ENCODE results near the gene ALK.

The ALK gene

GRCh38 chr2:29307519-29307918 lies 613.9 kb downstream of the ALK start:
- H3K4me3 ChIP-seq (ENCODE audit: low read depth, low read length) = no peak overlapping the region
- no peak overlapping the region for H3K27ac ChIP-seq (ENCODE audit: extremely low read depth, low read depth, low read length)
- H3K4me1 ChIP-seq (ENCODE audit: control insufficient read depth, insufficient read depth, low read length) = no peaks in the 10 kb centered on the region
- H3K9me3 ChIP-seq (ENCODE audit: control insufficient read depth, insufficient read depth, low read depth, low read length) = no peaks in the 10 kb centered on the region
- POLR2A ChIA-PET = no interaction called here
- CTCF ChIA-PET = interaction anchor here (0.9 to 2.8 kb wide), 6 partner anchors 8 to 527 kb away, joined by 3 to 12 read pairs (median 8); no protein-coding TSS in a partner anchor
- no peak for TF ChIP-seq BCL11B (tag by site-specific recombination; IDR thresholded peaks at IDR 0.05; ENCODE audit: low read depth)
- no peak for TF ChIP-seq ZNF18 (tag by site-specific recombination; IDR thresholded peaks at IDR 0.05)
- no peak for TF ChIP-seq ZNF148 (tag by site-specific recombination; IDR thresholded peaks at IDR 0.05; ENCODE audit: borderline replicate concordance)
- no peak for TF ChIP-seq SETDB1 (IDR thresholded peaks at IDR 0.05; ENCODE audit: insufficient read length, low read length)
- no peak for TF ChIP-seq KLF9 (tag by site-specific recombination; IDR thresholded peaks at IDR 0.05; ENCODE audit: low read depth)
- no peak for TF ChIP-seq ZNF76 (tag by site-specific recombination; IDR thresholded peaks at IDR 0.05; ENCODE audit: borderline replicate concordance, low read depth)
- TF ChIP-seq ZNF211 (tag by site-specific recombination; IDR thresholded peaks at IDR 0.05; ENCODE audit: low read depth) = no peak
- no peak for TF ChIP-seq ZNF626 (tag by site-specific recombination; IDR thresholded peaks at IDR 0.05)
- TF ChIP-seq HIC1 (tag by site-specific recombination; IDR thresholded peaks at IDR 0.05) = no peak
- no peak for TF ChIP-seq MEIS1 (CRISPR knock-in tag; IDR thresholded peaks at IDR 0.05; ENCODE audit: borderline replicate concordance)
- no peak for TF ChIP-seq ZNF624 (tag by site-specific recombination; IDR thresholded peaks at IDR 0.05)
- no peak for TF ChIP-seq ZNF510 (tag by site-specific recombination; IDR thresholded peaks at IDR 0.05; ENCODE audit: insufficient replicate concordance)
- TF ChIP-seq PATZ1 (tag by site-specific recombination; IDR thresholded peaks at IDR 0.05) = no peak
- TF ChIP-seq ZNF777 (tag by site-specific recombination; IDR thresholded peaks at IDR 0.05; ENCODE audit: borderline replicate concordance) = no peak
- TF ChIP-seq SCRT2 (tag by site-specific recombination; IDR thresholded peaks at IDR 0.05) = no peak
- no peak for TF ChIP-seq IKZF3 (tag by site-specific recombination; IDR thresholded peaks at IDR 0.05)
- no peak for TF ChIP-seq GLI2 (tag by site-specific recombination; IDR thresholded peaks at IDR 0.05; ENCODE audit: borderline replicate concordance, low read depth)
- no peak for TF ChIP-seq ZNF837 (tag by site-specific recombination; IDR thresholded peaks at IDR 0.05)
- no peaks in the 10 kb centered on the region for H3K36me3 ChIP-seq (ENCODE audit: control insufficient read depth in 2 of 2, insufficient read depth in 1 of 2, low read length in 2 of 2)

Data from HEK293 (cell line).